Esophagus squamous epithelium (tissue), 4 donors: ENCODE results near the gene ISCU.

Experiments
- CTCF ChIP-seq, 6 experiments: fragments of 450-650 bp in 4 of 6; fragments of 200-600 bp in 2 of 6; sonication (generic) in 2 of 6; IDR thresholded peaks; one replicate each; pipeline ENCODE4 v1.5.1; 2016 to 2019; ENCODE audit warnings: antibody characterized with exemption in 6 of 6, mild to moderate bottlenecking in 4 of 6, moderate library complexity in 4 of 6
- POLR2A ChIP-seq, 4 donors: fragments of 450-650 bp; IDR thresholded peaks; one replicate each; pipeline ENCODE4 v1.6.1; 2017; ENCODE audit warnings: antibody characterized with exemption in 4 of 4, mild to moderate bottlenecking in 4 of 4, moderate library complexity in 3 of 4

- TF ChIP-seq POLR2A (IDR thresholded peaks at IDR 0.05): no peak
- TF ChIP-seq CTCF (IDR thresholded peaks at IDR 0.05): no peak
These were observed 8.6 kb upstream of the ISCU start for GRCh38 chr12:108553799-108554198.
